DND-41 (cell line): Measurements from ENCODE around the gene AGPAT3.

ENCODE experiments used
- ATAC-seq: fragments of 200-7000 bp; cut with Tn5 transposase; 3 replicates; pipeline ENCODE4 v1.9.1; 2021; ENCODE audit warnings: low read depth; ENCODE audit not compliant: insufficient read depth
- DNase-seq: peaks from one replicate; pipeline ENCODE4 v3.0.0-alpha.2; 2020
- H2AFZ ChIP-seq: 2 replicates; pipeline ENCODE4 v1.6.0; 2012; ENCODE audit warnings: low read depth, low read length
- H3K27ac ChIP-seq: 2 replicates; pipeline ENCODE4 v1.5.1; 2012; ENCODE audit warnings: low read length, inconsistent platforms
- H3K27me3 ChIP-seq: fragments of 200-600 bp; sonication (generic); 2 replicates; pipeline ENCODE4 v1.6.0; 2012; ENCODE audit warnings: low read length, mild to moderate bottlenecking, inconsistent platforms; ENCODE audit not compliant: insufficient read depth, poor library complexity
- H3K36me3 ChIP-seq: 2 replicates; pipeline ENCODE4 v1.5.1; 2012; ENCODE audit warnings: low read length, inconsistent platforms; ENCODE audit not compliant: insufficient read depth
- H3K4me1 ChIP-seq: 2 replicates; pipeline ENCODE4 v1.5.1; 2012; ENCODE audit warnings: mild to moderate bottlenecking, low read length; ENCODE audit not compliant: insufficient read depth
- H3K4me2 ChIP-seq: 2 replicates; pipeline ENCODE4 v1.6.0; 2012; ENCODE audit warnings: mild to moderate bottlenecking, moderate library complexity, low read length, inconsistent platforms; ENCODE audit not compliant: insufficient read depth
- H3K4me3 ChIP-seq, 2 experiments: fragments of 200-600 bp in 1 of 2; shearing (Covaris generic) in 1 of 2; 2 replicates each; pipeline ENCODE4 v1.5.1; 2012 to 2016; ENCODE audit warnings: inconsistent platforms in 2 of 2, low read length in 2 of 2, mild to moderate bottlenecking in 2 of 2, low read depth in 1 of 2, moderate library complexity in 1 of 2
- H3K79me2 ChIP-seq: 2 replicates; pipeline ENCODE4 v1.6.0; 2012; ENCODE audit warnings: low read length, inconsistent platforms; ENCODE audit not compliant: insufficient read depth
- H3K9ac ChIP-seq: 2 replicates; pipeline ENCODE4 v1.6.0; 2012; ENCODE audit warnings: low read depth, mild to moderate bottlenecking, inconsistent platforms, low read length, moderate library complexity
- H3K9me3 ChIP-seq: 2 replicates; pipeline ENCODE4 v1.5.1; 2012; ENCODE audit warnings: low read length, moderate library complexity, mild to moderate bottlenecking, inconsistent platforms; ENCODE audit not compliant: insufficient read depth, severe bottlenecking
- H4K20me1 ChIP-seq: 2 replicates; pipeline ENCODE4 v1.6.0; 2012; ENCODE audit warnings: low read length; ENCODE audit not compliant: insufficient read depth
- CTCF ChIP-seq: IDR thresholded peaks from 2 replicates; pipeline ENCODE4 v1.5.1; 2012; ENCODE audit warnings: borderline replicate concordance, low read length, moderate library complexity, mild to moderate bottlenecking; ENCODE audit not compliant: poor library complexity, severe bottlenecking; ENCODE audit errors: extremely low read depth
- EZH2 ChIP-seq: IDR thresholded peaks from 3 replicates; pipeline ENCODE4 v1.6.1; 2012; ENCODE audit warnings: borderline replicate concordance, low read depth, mild to moderate bottlenecking, moderate library complexity, low read length, inconsistent platforms; ENCODE audit not compliant: severe bottlenecking

The AGPAT3 gene

GRCh38 chr21:43933680-43934079 is 68.7 kb downstream of the AGPAT3 start:
- Histone ChIP-seq H3K36me3 (peaks cover 48% of the 10 kb centered on the region), H3K27ac (no peak overlapping the region; the same call in 1 of the 2 replicates), H3K79me2 (peaks cover 95% of the 10 kb centered on the region), H3K4me3 (no peak overlapping the region), H3K27me3 (no peaks in the 10 kb centered on the region), H3K4me1 (no peaks in the 10 kb centered on the region), H3K4me2 (no peak overlapping the region), H2AFZ (no peak overlapping the region), H3K9me3 (no peaks in the 10 kb centered on the region), H4K20me1 (peaks cover 90% of the 10 kb centered on the region), H3K9ac (no peak overlapping the region)
- DNase-seq: no peak
- TF ChIP-seq CTCF (no peak), EZH2 (no peak)
- ATAC-seq: no peak

- Histone ChIP-seq H2AFZ (no peak overlapping the region), H3K4me3 (no peak overlapping the region), H3K27me3 (no peaks in the 10 kb centered on the region), H3K36me3 (peaks cover 46% of the 10 kb centered on the region), H3K4me1 (no peaks in the 10 kb centered on the region), H4K20me1 (peaks cover 90% of the 10 kb centered on the region), H3K9me3 (no peaks in the 10 kb centered on the region), H3K27ac (no peak overlapping the region; the same call in 1 of the 2 replicates), H3K9ac (no peak overlapping the region), H3K4me2 (no peak overlapping the region), H3K79me2 (peaks cover 95% of the 10 kb centered on the region)
- TF ChIP-seq CTCF (no peak), EZH2 (no peak)
- no peak for DNase-seq
- ATAC-seq: no peak
Measured at GRCh38 chr21:43934116-43934515, 69.1 kb downstream of the AGPAT3 start.

GRCh38 chr21:43934716-43935705 is 70.0 kb downstream of the AGPAT3 start:
- no peaks in the 10 kb centered on the region for H3K27me3 ChIP-seq
- H4K20me1 ChIP-seq: peaks cover 90% of the 10 kb centered on the region

More at GRCh38 chr21:43934716-43935705, 70.0 kb downstream of the AGPAT3 start:
- TF ChIP-seq CTCF (no peak), EZH2 (no peak)
- Histone ChIP-seq H3K4me2 (no peak overlapping the region), H2AFZ (no peak overlapping the region), H3K9ac (no peak overlapping the region), H3K27ac (no peak overlapping the region), H3K36me3 (peaks cover 44% of the 10 kb centered on the region), H3K79me2 (peaks cover 95% of the 10 kb centered on the region), H3K9me3 (no peaks in the 10 kb centered on the region), H3K4me3 (no peak overlapping the region), H3K4me1 (no peaks in the 10 kb centered on the region)
- no peak for DNase-seq
- no peak for ATAC-seq
